ENCODE results near the gene TTLL5. TPM values are rescaled to one million over a fixed set of nuclear protein-coding genes. Genes with fewer than 3 reads are reported as not detected.

TTLL5 gene
- total and polyA plus RNA-seq, 9 of the 15 experiments (the other 6 are each of a cell fraction or from before 2014, with no cell fraction given) = 4.1 to 18.9 (median 12.6) TPM

DNA sequence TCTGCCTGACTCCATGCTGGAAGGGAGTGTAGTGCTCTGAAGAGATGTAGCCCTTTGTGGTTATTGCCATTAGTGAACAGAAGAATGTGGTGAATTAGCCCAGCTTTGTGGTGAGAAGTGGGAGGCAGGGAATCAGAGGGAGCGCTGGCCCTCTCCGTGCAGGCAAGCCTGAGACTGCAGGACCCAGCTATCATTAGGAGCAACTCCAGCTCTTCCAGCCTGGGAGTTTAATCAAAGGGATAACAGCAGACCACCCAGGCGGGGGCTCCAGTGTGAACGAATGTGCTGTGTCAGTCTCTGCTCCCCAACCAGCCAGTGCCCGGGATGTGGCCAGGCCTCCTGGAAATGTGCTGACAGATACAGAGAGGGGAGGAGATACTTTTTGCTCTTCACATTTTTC is 142.7 kb downstream of the TTLL5 start:
- H3K27ac ChIP-seq (ENCODE audit: extremely low read depth, low read depth, low read length) = no peak overlapping the region
- no peaks in the 10 kb centered on the region for H3K27me3 ChIP-seq (ENCODE audit: control insufficient read depth in 2 of 2, insufficient read depth in 2 of 2, low read length in 2 of 2)
- no peak overlapping the region for H3K9ac ChIP-seq (ENCODE audit: insufficient read depth in 1 of 2, low read depth in 2 of 2, low read length in 2 of 2)
- no peak for DNase-seq (ENCODE audit: extremely low read depth in 1 of 4, low spot score in 3 of 4)
- TF ChIP-seq TCF3 (CRISPR knock-in tag; IDR thresholded peaks at IDR 0.05) = no peak
- no peak overlapping the region for H3K4me2 ChIP-seq (ENCODE audit: insufficient read depth, low read length)
- FAIRE-seq = no peak
- 68% methylated on average over 5 of the region's 5 CpGs for WGBS (ENCODE audit: insufficient coverage, low coverage, missing lambda C conversion rate)
- H3K9me1 ChIP-seq (ENCODE audit: control insufficient read depth, insufficient read depth, low read length) = no peaks in the 10 kb centered on the region
- H2AFZ ChIP-seq (ENCODE audit: low read depth, low read length) = no peak overlapping the region
- ChIA-PET CTCF (ENCODE audit: low intra/inter-chr PET ratio) (no interaction called here), POLR2A (interaction anchor here (0.9 to 1.6 kb wide), 2 partner anchors 8 to 9 kb away, joined by 3 to 5 read pairs; no protein-coding TSS in a partner anchor)
- in situ Hi-C loops (cut with MboI) = loop anchor here (10.0 kb wide), 1 partner anchor 171 kb away; no protein-coding TSS in a partner anchor
- H3K4me1 ChIP-seq (replicated peaks in 1 of 2; ENCODE audit: control insufficient read depth in 2 of 2, insufficient read depth in 2 of 2, low read length in 2 of 2) = no peaks in the 10 kb centered on the region
- H3K4me3 ChIP-seq = no peak overlapping the region
- H4K20me1 ChIP-seq (replicated peaks; ENCODE audit: control insufficient read depth, insufficient read depth, low read length) = no peaks in the 10 kb centered on the region
- peaks cover 3% of the 10 kb centered on the region; the same call in 1 of the 3 replicates for H3K36me3 ChIP-seq (ENCODE audit: control insufficient read depth, insufficient read depth, low read length)
- intact Hi-C loops (cut with micrococcal nuclease) = no loop called here
- no peak for ATAC-seq
- H3K9me3 ChIP-seq (replicated peaks; ENCODE audit: control insufficient read depth, insufficient read depth, low read depth, low read length) = no peaks in the 10 kb centered on the region; the same call in 1 of the 2 replicates
- no peaks in the 10 kb centered on the region for H3K79me2 ChIP-seq (ENCODE audit: control insufficient read depth, insufficient read depth, low read length)
- no TSS peak for BruUV-seq (replicated peaks)

DNA sequence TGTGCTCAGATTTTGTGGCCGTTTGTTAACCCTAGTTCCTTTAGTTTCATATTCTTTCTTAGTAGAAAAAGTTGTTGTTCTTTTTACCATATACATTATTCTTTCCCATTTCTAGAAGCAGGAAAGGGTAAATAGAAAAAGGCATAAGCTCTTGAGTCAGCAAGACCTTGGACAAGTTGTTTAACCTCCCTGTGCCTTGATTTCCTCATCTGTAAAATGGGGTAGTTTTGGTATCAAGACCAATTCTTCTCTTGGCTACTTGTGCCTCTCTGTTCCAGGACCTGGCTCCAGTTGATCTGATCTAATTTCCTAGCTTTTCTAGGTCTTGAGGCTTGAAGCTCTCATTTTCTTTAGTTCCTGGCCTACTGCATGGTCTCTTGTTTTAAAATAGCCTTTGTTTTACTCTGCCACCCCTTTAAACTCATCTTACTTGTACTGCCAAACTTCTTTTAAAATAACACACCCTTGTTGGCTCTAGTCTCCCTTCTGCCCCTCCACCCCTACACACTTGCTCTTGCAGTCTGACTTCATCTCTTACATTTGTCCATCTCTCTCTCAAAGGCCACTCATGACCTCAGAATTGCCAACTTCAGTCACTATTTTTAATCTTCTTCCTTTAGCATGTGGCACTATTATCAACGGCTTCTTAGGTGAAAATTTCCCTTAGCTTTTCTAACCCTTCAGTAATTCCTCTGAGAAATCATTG is 143.7 kb downstream of the TTLL5 start:
- DNase-seq (ENCODE audit: extremely low read depth in 1 of 4, low spot score in 3 of 4) = no peak
- Histone ChIP-seq H3K4me2 (ENCODE audit: insufficient read depth, low read length) (no peak overlapping the region), H3K27ac (ENCODE audit: extremely low read depth, low read depth, low read length) (no peak overlapping the region), H3K79me2 (ENCODE audit: control insufficient read depth, insufficient read depth, low read length) (no peaks in the 10 kb centered on the region), H3K36me3 (ENCODE audit: control insufficient read depth, insufficient read depth, low read length) (peaks cover 3% of the 10 kb centered on the region; the same call in 1 of the 3 replicates), H3K27me3 (ENCODE audit: control insufficient read depth in 2 of 2, insufficient read depth in 2 of 2, low read length in 2 of 2) (no peaks in the 10 kb centered on the region), H3K9me3 (replicated peaks; ENCODE audit: control insufficient read depth, insufficient read depth, low read depth, low read length) (no peaks in the 10 kb centered on the region; the same call in 1 of the 2 replicates), H3K4me3 (no peak overlapping the region), H4K20me1 (replicated peaks; ENCODE audit: control insufficient read depth, insufficient read depth, low read length) (no peaks in the 10 kb centered on the region), H3K4me1 (replicated peaks in 1 of 2; ENCODE audit: control insufficient read depth in 2 of 2, insufficient read depth in 2 of 2, low read length in 2 of 2) (no peaks in the 10 kb centered on the region), H2AFZ (ENCODE audit: low read depth, low read length) (no peak overlapping the region), H3K9me1 (ENCODE audit: control insufficient read depth, insufficient read depth, low read length) (no peaks in the 10 kb centered on the region), H3K9ac (ENCODE audit: insufficient read depth in 1 of 2, low read depth in 2 of 2, low read length in 2 of 2) (no peak overlapping the region)
- no TSS peak for BruUV-seq (replicated peaks)
- WGBS (ENCODE audit: insufficient coverage, low coverage, missing lambda C conversion rate) = 18% methylated on average over 2 of the region's 2 CpGs
- POLR2A ChIA-PET = interaction anchor here (0.9 kb wide), 1 partner anchor 10 kb away, joined by 3 read pairs; no protein-coding TSS in a partner anchor
- in situ Hi-C loops (cut with MboI) (loop anchor here (10.0 kb wide), 1 partner anchor 170 kb away; no protein-coding TSS in a partner anchor), intact Hi-C loops (cut with micrococcal nuclease) (no loop called here)
- FAIRE-seq = no peak
- ATAC-seq = no peak
- CTCF ChIA-PET (ENCODE audit: low intra/inter-chr PET ratio) = no interaction called here
- TF ChIP-seq, protein P1, sequence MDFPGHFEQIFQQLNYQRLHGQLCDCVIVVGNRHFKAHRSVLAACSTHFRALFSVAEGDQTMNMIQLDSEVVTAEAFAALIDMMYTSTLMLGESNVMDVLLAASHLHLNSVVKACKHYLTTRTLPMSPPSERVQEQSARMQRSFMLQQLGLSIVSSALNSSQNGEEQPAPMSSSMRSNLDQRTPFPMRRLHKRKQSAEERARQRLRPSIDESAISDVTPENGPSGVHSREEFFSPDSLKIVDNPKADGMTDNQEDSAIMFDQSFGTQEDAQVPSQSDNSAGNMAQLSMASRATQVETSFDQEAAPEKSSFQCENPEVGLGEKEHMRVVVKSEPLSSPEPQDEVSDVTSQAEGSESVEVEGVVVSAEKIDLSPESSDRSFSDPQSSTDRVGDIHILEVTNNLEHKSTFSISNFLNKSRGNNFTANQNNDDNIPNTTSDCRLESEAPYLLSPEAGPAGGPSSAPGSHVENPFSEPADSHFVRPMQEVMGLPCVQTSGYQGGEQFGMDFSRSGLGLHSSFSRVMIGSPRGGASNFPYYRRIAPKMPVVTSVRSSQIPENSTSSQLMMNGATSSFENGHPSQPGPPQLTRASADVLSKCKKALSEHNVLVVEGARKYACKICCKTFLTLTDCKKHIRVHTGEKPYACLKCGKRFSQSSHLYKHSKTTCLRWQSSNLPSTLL (IDR thresholded peaks at IDR 0.05) = no peak
- TF ChIP-seq MIER1 (IDR thresholded peaks at IDR 0.05; ENCODE audit: low read depth) = no peak
- no peak for TF ChIP-seq SRSF9 (IDR thresholded peaks at IDR 0.05; ENCODE audit: borderline replicate concordance, low read depth, low read length)
- no peak for TF ChIP-seq ZNF282 (CRISPR knock-in tag; IDR thresholded peaks at IDR 0.05)
- no peak for TF ChIP-seq PCBP1 (IDR thresholded peaks at IDR 0.05; ENCODE audit: low read depth, low read length, poor library complexity, severe bottlenecking)
- TF ChIP-seq BCOR (IDR thresholded peaks at IDR 0.05) = 0 out of 2 replicates have a peak, but pooled peaks have one; percentile 25
- peak; percentile 59 for TF ChIP-seq RBM25 (IDR thresholded peaks at IDR 0.05; ENCODE audit: low read depth, low read length, severe bottlenecking)
- TF ChIP-seq HLTF (IDR thresholded peaks at IDR 0.05) = no peak
